PFSK-1 (cell line): ENCODE results near the gene SMIM24.

ENCODE experiments used
- FOXP2 ChIP-seq: optimal IDR thresholded peaks from 2 replicates; pipeline ENCODE3; 2011; ENCODE audit warnings: borderline replicate concordance, control low read depth, inconsistent platforms; ENCODE audit not compliant: insufficient read depth; ENCODE audit errors: extremely low read length, extremely low read depth
- POLR2AphosphoS5 ChIP-seq: IDR thresholded peaks from 2 replicates; pipeline ENCODE4 v1.6.1; 2012; ENCODE audit warnings: low read depth, mild to moderate bottlenecking, control low read depth, low read length, moderate library complexity
- REST ChIP-seq, 2 experiments: IDR thresholded peaks; 2 replicates each; pipeline versions ENCODE4 v1.6.1 to v1.8.0; 2011 to 2012; ENCODE audit warnings: low read depth in 2 of 2, low read length in 2 of 2, control low read depth in 1 of 2, inconsistent platforms in 1 of 2, mild to moderate bottlenecking in 1 of 2, moderate library complexity in 1 of 2; ENCODE audit not compliant: insufficient read depth in 1 of 2
- SIN3A ChIP-seq: IDR thresholded peaks from 2 replicates; pipeline ENCODE4 v1.6.1; 2012; ENCODE audit warnings: mild to moderate bottlenecking, low read length, moderate library complexity, borderline replicate concordance; ENCODE audit not compliant: insufficient read depth
- TAF1 ChIP-seq: IDR thresholded peaks from 2 replicates; pipeline ENCODE4 v1.6.1; 2012; ENCODE audit warnings: low read length, control low read depth, borderline replicate concordance; ENCODE audit not compliant: insufficient read depth

Gene SMIM24

GRCh38 chr19:3475449-3475848 lies 4.9 kb downstream of the SMIM24 start:
- TF ChIP-seq REST (IDR thresholded peaks at IDR 0.05; ENCODE audit: insufficient read depth in 1 of 2, low read depth in 2 of 2, low read length in 2 of 2) (no peak), POLR2AphosphoS5 (no peak), FOXP2 (no peak), TAF1 (no peak), SIN3A (no peak)

- TF ChIP-seq TAF1 = no peak
- no peak for TF ChIP-seq FOXP2
- no peak for TF ChIP-seq SIN3A
- TF ChIP-seq REST (IDR thresholded peaks at IDR 0.05; ENCODE audit: insufficient read depth in 1 of 2, low read depth in 2 of 2, low read length in 2 of 2) = no peak
- no peak for TF ChIP-seq POLR2AphosphoS5
Observed at GRCh38 chr19:3474614-3475013, 5.7 kb downstream of the SMIM24 start.

- no peak for TF ChIP-seq TAF1
- TF ChIP-seq REST (IDR thresholded peaks at IDR 0.05; ENCODE audit: insufficient read depth in 1 of 2, low read depth in 2 of 2, low read length in 2 of 2) = no peak
- TF ChIP-seq SIN3A = no peak
- TF ChIP-seq FOXP2 = no peak
- no peak for TF ChIP-seq POLR2AphosphoS5
Observed at GRCh38 chr19:3474010-3474409, 6.3 kb downstream of the SMIM24 start.

GRCh38 chr19:3471954-3472655 lies 8.2 kb downstream of the SMIM24 start:
- TF ChIP-seq SIN3A (no peak), FOXP2 (no peak), POLR2AphosphoS5 (no peak), TAF1 (no peak), REST (IDR thresholded peaks at IDR 0.05; ENCODE audit: insufficient read depth in 1 of 2, low read depth in 2 of 2, low read length in 2 of 2) (no peak)
